A673 (cell line): ENCODE results near the gene LONRF3.

Source experiments
- CTCF ChIP-seq: fragments of 300-800, 200-600 bp; sonication (generic); conservative IDR thresholded peaks from 2 replicates; pipeline ENCODE4 v1.5.1; 2017; ENCODE audit warnings: low read depth, mild to moderate bottlenecking, antibody characterized with exemption, low read length, moderate library complexity, mixed read lengths
- EZH2 ChIP-seq: fragments of 200-600 bp; sonication (generic); IDR thresholded peaks from 2 replicates; pipeline ENCODE4 v1.6.1; 2017; ENCODE audit warnings: borderline replicate concordance, low read depth, mild to moderate bottlenecking, mixed read lengths, antibody characterized with exemption, low read length; ENCODE audit not compliant: poor library complexity, severe bottlenecking

GRCh38 chrX:119013164-119013563, 38.7 kb downstream of the LONRF3 start:
- no peak for TF ChIP-seq CTCF
- TF ChIP-seq EZH2: no peak
